Lung microvascular endothelial cell (primary cell): ENCODE data around the gene ADI1. TPM values are rescaled to one million over a fixed set of nuclear protein-coding genes. Genes with fewer than 3 reads are reported as not detected.
"Not testable (repeated sequence)": the region's sequence is repeated elsewhere in the genome, so short reads cannot be mapped to it uniquely, and the experiment has no call there.

Experiments used
- DNase-seq, 2 donors: peaks; one replicate each; pipeline versions ENCODE4 v3.0.0 to v3.0.0-alpha.2; 2010; ENCODE audit warnings: low read depth in 2 of 2
- total RNA-seq: library from RNA; depleted of rRNA; stranded (reverse); fragments of >200 nt; gene quantifications from 2 replicates; pipeline ENCODE4 v1.2.1, GENCODE V29; 2014

ADI1 gene
- total RNA-seq, 1 donor from 2014 or later = 56.5 TPM

- no peak for DNase-seq
These were observed 69.4 kb downstream of the ADI1 start for GRCh38 chr2:3449936-3450335.

DNA sequence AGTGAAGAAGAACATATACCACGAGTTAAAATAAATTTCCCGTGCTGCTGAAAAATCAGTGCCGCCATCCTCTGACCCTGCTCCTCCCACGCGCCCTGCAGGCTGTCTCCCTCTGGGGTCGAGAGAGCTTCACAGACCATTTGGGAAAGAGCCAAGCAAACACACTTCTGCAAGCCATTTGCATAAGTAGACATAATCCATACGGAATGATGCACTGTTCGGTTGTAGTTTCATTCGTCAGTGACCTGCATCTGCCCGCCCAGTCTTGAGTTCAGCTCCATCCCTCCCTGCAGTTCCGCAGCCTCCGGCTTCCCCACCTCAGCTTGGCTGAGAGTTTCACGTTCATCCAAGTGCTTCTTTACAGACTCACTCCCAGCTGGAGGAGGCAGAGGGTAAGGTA is 70.2 kb downstream of the ADI1 start:
- DNase-seq = no peak

DNA sequence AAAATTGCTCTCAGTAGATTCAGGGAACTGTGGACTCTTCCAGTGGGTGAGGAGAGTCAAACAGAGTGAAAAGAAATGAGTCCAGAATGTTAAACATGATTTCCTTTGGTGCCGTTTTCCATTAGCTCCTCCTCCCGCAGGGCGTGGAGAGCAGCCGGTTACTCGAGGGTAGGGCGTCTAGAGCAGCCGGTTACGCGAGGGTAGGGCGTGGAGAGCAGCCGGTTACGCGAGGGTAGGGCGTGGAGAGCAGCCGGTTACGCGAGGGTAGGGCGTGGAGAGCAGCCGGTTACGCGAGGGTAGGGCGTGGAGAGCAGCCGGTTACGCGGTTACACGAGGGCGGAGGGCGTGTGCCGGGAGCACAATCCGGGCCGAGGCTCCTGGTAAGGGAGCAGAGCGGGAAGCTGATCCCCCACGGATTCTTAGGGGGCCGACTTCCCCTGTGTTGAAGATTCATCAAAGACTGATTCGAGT is 70.9 kb downstream of the ADI1 start:
- not testable (repeated sequence) for DNase-seq

GRCh38 chr2:3447789-3448317 is 71.5 kb downstream of the ADI1 start:
- peak; percentile 6 to 92 for DNase-seq

Other genes starting within 250 kb of the ADI1 start
- gene EIPR1, start 141.7 kb downstream of the ADI1 start, total RNA-seq = 27.2 and 30.1 TPM in 2 replicates
- 27.5 and 49.4 TPM in 2 replicates for gene TRAPPC12, start 139.8 kb downstream of the ADI1 start, total RNA-seq
- gene RNASEH1, start 38.8 kb upstream of the ADI1 start, total RNA-seq = 21.8 and 23.4 TPM in 2 replicates
- gene RPS7, start 55.7 kb upstream of the ADI1 start, total RNA-seq = 1,563 and 1,665 TPM in 2 replicates
- gene COLEC11, start 75.6 kb upstream of the ADI1 start, total RNA-seq = under 0.01 and 0.40 TPM in 2 replicates
- gene ALLC, start 138.7 kb upstream of the ADI1 start, total RNA-seq = not detected in 2 replicates
- gene DCDC2C, start 184.0 kb upstream of the ADI1 start, total RNA-seq = not detected in 2 replicates